Measurements from ENCODE around the gene EFCAB14.
A peak's percentile ranks its signal among the peaks of the same experiment; 100 is the strongest.
"Not testable (repeated sequence)": the region's sequence is repeated elsewhere in the genome, so short reads cannot be mapped to it uniquely, and the experiment has no call there.

Gene EFCAB14

GRCh38 chr1:46681333-46682034 lies 37.4 kb downstream of the EFCAB14 start:
- no peak for DNase-seq

DNA sequence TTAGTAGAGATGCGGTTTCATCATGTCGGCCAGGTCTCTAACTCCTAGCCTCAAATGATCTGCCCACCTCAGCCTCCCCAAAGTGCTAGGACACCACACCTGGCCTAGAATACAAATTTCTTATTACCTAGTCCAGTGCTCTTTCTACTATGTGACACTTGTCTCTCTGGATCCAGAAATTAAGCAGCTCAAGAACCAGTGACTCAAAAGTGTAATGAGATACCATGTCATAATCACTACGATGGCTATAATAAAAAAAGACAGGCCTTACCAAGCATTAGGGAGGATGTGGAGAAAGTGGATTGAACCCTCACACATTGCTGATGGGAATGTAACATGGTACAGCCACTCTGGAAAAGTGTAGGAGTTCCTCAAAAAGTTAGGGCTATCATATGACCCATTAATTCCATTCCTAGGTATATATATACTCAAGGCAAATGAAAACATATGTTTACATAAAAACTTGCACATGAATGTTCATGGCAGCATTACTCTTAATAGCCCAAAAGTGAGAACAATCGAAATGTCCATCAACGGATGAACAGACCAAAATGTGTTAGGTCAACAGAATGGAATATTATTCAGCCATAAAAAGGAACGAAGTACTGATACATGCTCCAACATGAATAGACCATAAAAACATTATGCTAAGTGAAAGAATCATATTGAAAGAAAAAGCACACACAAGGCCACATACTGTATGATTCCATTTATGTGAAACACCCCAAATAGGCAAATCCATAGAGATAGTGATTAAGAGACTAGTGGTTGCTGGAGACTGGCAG lies 38.9 kb downstream of the EFCAB14 start:
- no peak for DNase-seq

GRCh38 chr1:46677339-46677738 lies 41.6 kb downstream of the EFCAB14 start:
- DNase-seq = no peak

GRCh38 chr1:46676531-46676930 lies 42.4 kb downstream of the EFCAB14 start:
- DNase-seq = no peak

DNA sequence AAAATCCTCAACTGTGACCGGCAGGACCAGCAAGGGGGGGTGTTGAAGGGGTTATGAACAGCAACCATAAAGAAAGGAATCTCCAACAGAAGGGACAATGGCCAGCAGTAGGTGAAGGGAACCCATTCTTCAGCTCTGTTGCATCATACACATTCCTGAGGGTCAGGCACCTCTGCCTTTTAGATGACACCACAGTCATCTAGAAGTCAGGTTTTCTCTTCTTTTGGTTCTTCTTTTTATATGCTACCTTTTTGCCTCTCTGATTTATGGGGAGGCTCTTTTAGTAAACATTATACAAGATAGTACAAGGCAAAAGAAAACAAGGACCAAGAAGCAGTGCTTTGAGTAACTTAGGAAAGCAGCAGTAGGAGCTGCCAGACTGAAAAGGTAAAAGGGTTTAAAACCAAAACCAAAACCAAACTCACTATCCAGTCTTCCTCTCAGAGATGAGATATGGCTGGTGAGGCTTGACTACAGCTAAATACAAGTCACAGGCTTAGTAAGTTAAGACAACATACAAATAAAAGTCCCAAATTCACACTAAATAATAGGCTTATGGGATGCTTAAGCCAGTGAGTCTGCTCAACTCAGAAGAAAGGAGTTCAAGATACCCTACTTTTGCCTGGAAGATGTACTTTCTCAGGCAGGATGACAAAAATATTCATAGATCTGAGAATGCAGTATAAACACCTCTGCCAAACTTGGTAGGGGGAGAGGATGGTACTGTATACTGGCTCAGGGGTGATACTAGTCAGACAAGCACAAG lies 43.2 kb downstream of the EFCAB14 start:
- no peak for DNase-seq

GRCh38 chr1:46673749-46674182 lies 45.1 kb downstream of the EFCAB14 start:
- no peak for DNase-seq

DNA sequence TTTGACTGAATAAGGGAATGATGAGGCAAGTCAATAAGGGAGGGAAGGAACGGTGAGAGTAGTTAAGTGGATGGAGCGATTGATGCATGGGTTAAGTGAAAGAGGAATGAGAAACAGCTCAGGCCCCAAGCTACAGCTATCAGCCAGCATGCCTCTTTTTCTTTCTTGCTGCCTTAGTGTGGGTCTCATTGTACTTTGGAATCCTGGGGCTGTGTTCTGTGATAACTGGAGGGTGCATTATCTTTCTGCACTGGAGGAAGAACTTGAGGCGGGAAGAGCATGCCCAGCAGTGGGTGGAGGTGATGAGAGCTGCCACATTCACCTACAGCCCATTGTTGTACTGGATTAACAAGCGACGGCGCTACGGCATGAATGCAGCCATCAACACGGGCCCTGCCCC lies 46.2 kb downstream of the EFCAB14 start:
- DNase-seq = no peak

DNA sequence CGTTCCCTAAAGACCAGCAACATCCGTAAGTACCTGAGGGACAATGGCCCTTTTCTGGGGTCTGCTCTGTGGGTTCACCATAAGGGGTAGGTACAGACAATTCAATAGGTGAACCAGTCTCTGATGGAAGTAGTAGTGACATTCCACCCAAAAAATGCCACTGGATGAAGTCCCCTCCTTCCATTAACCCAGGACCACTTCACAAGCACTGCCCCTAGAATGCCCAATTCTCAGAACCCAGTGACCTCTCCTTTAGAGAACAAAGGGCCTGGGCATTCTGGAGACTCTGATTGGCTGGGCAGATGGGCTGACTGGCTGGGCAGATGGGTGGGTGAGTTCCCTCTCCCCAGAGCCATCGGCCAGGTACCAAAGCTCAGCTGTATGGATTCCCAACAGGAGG lies 47.4 kb downstream of the EFCAB14 start, which contains the start of gene TEX38:
Gene TEX38 (plus strand): TSS at position 301 of the 400 bp plus-strand sequence. CDS start 81 bp downstream, at position 382.
- DNase-seq = no peak

DNA sequence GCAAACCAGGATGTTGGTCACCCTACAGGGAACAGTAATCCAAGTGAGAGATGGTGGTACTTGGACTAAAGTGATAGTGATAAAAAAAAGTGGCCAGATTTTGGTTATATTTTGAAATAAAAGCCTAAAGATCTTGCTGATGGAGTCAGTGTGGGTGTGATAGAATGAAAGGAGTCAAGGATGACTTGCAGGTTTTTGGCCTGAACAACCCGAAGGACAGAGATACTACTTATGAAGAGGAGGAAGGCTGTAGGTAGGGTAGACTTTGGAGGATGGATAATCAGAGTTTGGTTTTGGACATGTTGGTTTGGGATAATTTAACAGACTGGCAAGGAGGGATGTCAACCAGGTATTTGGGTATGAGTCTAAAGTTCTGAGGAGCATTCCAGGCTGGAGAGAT lies 48.8 kb downstream of the EFCAB14 start:
- DNase-seq = no peak

GRCh38 chr1:46667782-46668760 lies 50.8 kb downstream of the EFCAB14 start, which contains the start of gene ATPAF1:
ATPAF1 (minus strand) TSS chr1:46668364; CDS start chr1:46668322, 42 bp downstream.
- DNase-seq = peak; percentile 66

GRCh38 chr1:46665983-46666382 lies 52.9 kb downstream of the EFCAB14 start:
- no peak for DNase-seq

DNA sequence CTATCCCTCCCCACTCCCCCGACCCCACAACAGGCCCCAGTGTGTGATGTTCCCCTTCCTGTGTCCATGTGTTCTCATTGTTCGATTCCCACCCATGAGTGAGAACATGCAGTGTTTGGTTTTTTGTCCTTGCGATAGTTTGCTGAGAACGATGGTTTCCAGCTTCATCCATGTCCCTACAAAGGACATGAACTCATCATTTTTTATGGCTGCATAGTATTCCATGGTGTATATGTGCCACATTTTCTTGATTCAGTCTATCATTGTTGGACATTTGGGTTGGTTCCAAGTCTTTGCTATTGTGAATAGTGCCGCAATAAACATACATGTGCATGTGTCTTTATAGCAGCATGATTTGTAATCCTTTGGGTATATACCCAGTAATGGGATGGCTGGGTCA lies 56.0 kb downstream of the EFCAB14 start:
- not testable (repeated sequence) for DNase-seq

DNA sequence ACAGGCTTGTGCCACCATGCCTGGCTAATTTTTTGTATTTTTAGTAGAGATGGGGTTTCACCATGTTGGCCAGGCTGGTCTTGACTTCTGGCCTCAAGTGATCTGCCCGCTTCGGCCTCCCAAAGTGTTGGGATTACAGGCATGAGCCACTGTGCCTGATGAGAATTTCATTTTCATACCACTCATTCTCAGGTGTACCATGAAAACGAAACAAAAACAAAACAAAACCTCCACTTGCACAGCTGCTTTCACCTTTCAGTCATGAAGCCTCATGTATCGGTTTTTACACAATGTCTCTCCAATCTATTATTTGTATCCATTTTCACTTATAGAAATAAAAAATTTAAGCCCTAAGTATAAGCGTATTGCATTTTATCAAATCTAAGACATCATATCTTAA lies 58.8 kb downstream of the EFCAB14 start:
- not testable (repeated sequence) for DNase-seq

DNA sequence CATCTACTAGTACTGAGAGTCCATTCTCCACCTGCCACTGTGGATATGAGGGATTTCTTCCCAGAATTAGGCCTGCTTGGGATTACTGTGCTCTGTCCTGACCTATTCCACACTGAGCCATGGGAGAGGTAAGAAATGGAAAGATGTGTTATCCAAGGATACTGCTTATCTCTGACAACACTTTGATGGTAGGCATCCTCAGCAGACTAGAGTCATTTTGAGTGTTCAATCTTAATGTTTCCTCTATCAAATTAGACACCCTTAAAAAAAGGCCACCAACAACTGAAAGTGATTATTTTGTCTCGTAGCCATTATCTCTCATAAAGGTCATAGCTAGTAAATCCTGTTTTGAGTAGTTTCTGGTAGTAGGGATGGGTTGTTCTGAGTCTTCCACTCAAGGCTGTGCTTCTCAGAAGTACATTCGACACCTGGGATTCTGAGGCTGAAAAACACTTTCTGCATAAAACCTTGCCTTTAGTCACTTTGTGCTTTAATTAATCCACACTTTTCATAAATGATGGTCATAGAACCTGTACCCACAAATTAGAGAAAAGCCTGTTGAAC lies 59.5 kb downstream of the EFCAB14 start:
- no peak for DNase-seq

- no peak for DNase-seq
Measured at GRCh38 chr1:46657775-46658174, 61.1 kb downstream of the EFCAB14 start.

- no peak for DNase-seq
Measured at GRCh38 chr1:46656643-46657042, 62.3 kb downstream of the EFCAB14 start.

GRCh38 chr1:46655848-46656247 lies 63.1 kb downstream of the EFCAB14 start:
- no peak for DNase-seq

- not testable (repeated sequence) for DNase-seq
Measured at GRCh38 chr1:46654698-46655097, 64.2 kb downstream of the EFCAB14 start.

- DNase-seq = no peak
Measured at GRCh38 chr1:46654012-46654411, 64.9 kb downstream of the EFCAB14 start.

GRCh38 chr1:46653405-46653958 lies 65.4 kb downstream of the EFCAB14 start:
- DNase-seq = no peak
